Body of pancreas (tissue), 4 donors: ENCODE measurements around the gene FGF9.

Source experiments
- CTCF ChIP-seq, 7 experiments: fragments of 450-650 bp in 4 of 7; fragments of 200-600 bp in 3 of 7; sonication (generic) in 3 of 7; IDR thresholded peaks; one replicate each; pipeline ENCODE4 v1.5.1; 2016 to 2019; ENCODE audit warnings: antibody characterized with exemption in 7 of 7
- POLR2A ChIP-seq, 3 donors: fragments of 450-650 bp; IDR thresholded peaks; one replicate each; pipeline ENCODE4 v1.6.1; 2016; ENCODE audit warnings: antibody characterized with exemption in 3 of 3, mild to moderate bottlenecking in 2 of 3

GRCh38 chr13:21639561-21639960 is 31.3 kb upstream of the FGF9 start:
- TF ChIP-seq CTCF (IDR thresholded peaks at IDR 0.05) (no peak), POLR2A (IDR thresholded peaks at IDR 0.05) (no peak)
